ENCODE results near the gene PDE4B.
"Not testable (repeated sequence)": the region's sequence is repeated elsewhere in the genome, so short reads cannot be mapped to it uniquely, and the experiment has no call there.

The PDE4B gene

DNA sequence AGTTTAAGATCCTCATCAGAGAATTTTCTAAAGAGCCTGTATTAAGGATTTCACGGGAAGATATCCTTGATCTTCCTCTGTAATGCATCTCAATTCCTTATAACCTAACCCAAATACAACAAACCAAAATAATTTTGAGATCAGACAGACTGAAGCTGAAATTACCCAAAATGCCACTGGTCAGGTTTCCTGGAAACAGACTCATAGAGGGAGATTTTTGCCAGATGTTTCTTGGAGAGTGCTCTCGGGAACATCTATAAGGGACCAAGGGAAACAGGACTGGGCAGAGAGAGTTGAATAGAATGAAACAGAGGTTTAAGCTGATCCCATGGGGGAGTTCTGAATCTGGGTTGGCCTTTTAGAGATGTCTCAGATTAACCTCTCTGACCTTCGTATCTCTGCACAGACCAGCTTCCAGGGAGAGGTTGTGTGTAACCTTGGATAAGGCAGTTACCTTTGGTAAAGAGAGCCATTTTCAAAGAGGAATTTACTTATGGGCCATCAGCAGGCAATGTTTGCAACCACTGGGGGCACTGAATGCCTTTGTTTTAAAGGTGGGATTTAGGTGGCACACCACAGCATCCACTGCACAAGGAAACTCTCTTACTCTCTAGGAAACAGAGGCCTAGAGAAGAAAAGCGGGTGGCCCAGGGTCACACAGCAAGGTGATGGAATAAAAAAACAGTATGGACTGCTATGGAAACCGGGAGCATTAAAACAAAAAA lies 610.5 kb downstream of the PDE4B start:
- DNase-seq, result peak; percentile 41

DNA sequence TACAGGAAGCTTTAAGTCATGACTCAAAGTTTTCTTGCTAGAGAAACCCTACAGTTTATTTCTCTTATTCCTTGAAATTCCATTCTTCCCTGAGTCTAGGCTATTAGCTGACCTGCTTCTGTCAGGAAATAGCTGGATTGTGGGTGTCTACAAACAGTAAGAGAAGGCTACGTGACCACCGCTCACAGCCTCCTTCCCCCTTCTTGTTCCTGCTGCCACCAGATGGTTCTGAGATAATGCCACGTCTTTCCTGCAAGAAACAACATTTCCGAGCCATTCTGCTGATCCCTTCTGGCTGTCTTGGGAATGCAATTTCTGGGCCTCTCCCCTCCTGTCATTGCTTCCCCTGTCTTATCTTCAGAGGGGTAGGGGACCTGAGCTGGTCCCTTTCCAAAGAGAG lies 612.4 kb downstream of the PDE4B start:
- no peak for DNase-seq

DNA sequence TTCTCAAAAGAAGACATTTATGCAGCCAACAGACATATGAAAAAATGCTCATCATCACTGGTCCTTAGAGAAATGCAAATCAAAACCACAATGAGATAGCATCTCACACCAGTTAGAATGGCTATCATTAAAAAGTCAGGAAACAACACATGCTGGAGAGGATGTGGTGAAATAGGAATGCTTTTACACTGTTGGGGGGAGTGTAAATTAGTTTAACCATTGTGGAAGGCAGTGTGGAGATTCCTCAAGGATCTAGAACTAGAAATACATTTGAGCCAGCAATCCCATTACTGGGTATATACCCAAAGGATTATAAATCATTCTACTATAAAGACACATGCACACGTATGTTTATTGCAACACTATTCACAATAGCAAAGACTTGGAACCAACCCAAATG lies 618.8 kb downstream of the PDE4B start:
- DNase-seq, result not testable (repeated sequence)

DNA sequence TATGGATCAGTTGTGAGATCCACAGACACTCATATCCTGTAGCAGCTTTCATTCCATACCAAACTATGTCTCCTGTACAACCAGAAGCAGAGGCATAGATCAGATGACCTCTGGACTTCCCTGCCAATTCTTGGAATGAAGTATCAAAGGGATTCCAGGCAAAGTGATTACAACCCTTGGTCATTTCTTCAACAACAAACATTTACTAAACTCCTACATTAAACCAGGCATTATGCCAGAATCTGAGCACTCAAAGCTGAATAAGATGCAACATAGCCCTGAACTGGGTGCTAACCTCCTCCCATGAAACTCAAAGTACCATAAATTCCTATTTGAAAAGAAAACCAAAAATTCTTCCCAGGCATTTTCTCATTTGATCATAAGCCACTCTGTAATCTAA lies 620.0 kb downstream of the PDE4B start:
- no peak for DNase-seq

DNA sequence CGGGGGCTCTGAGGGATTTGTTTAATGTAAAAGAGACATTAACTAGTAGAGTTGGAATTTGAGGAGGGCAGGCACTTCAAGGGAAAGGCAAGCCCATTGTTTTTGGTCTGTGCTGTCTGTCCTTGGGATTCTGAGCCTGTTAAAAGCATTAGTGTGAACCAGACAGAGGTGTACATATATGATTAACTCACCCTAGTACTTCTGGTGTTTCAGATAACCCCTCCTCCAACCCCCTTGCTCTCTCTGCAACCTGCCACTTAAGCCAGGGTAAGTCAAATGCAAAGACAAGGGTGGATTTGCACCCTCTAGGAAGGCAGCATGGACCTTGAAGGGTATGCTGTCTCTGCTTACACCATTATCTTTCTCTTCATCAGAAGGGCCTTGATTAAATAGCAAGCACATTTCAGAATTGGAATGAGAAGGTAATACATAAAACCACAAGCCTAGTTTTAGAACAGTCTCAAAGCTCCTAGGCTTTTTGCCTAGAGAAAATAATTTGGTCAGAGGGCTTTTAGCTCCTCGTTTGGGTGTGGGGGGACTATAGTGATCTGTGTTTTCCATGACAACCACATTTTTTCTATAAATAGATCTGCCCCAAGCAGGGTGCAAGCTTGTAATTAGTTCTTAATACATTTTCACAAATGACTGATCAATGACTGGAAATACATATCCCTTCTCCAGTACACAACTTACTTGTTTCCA lies 620.6 kb downstream of the PDE4B start:
- no peak for DNase-seq

DNA sequence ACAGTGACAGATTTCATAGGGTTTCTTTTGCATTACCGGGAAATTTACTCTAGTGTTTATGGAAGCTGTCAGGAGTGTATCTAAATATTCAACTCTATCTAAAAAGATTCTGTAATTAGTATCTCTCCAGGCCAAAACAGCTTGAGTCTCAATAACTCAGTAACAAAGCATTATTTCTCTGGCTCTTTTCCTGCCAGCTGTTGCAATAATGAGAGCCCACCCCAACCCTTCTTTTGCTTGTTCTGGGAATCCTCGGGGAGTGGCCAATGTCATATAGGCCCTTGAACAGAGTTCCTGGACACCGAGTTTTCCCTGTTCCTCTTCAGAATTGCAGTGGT lies 621.1 kb downstream of the PDE4B start:
- no peak for DNase-seq

DNA sequence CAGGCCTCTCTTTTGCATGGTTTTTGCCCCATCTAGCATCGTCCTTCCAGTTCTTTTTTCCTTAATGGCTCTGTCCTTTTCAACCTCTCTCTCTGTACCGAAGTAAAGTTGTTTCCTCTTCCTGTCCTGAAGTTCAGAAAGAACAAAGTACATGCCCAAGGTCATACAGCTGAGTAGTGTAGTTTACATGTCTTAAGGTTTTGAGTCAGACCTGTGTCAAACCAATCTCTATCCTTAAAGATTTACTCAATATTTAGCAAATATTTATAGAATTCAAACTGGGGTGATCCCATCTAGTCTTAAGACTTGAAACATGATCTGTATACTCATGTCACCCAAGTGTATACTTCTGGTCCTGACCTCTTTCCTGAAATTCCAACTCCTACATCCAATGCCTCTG lies 622.6 kb downstream of the PDE4B start:
- no peak for DNase-seq

DNA sequence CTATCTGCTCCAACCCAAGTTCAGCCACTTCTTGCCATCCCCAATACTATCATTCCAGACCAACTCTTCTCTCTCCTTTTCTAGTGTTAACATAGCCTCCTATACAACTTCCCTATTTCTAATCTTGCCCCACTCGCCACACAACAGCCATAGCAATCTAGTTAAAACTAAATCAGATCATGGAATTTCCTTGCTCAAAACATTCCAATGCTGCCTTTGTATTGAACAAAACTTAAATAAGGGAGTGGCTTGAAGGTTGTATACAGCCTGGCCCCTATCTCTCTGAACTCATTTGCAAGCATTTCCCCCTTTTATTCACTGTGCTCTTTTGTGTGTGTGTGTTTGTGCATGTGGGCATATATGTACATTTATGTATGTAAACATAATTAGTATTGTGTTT lies 623.2 kb downstream of the PDE4B start:
- no peak for DNase-seq

DNA sequence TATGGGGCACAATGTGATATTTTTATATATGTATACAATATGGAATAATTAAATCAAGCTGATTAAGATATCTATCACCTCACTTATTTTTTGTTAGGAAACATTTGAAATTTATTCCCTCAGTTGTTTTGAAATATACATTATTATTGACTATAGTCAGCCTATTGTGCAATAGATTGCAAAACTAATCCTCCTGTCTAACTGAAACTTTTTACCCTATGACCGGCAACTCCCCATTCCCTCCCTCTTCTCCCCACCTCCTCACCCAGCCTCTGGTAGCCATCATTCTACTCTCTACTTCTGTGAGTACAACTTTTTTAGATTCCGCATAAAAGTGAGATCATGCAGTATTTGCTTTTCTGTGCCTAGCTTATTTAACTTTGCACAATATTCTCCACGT lies 623.6 kb downstream of the PDE4B start:
- no peak for DNase-seq

DNA sequence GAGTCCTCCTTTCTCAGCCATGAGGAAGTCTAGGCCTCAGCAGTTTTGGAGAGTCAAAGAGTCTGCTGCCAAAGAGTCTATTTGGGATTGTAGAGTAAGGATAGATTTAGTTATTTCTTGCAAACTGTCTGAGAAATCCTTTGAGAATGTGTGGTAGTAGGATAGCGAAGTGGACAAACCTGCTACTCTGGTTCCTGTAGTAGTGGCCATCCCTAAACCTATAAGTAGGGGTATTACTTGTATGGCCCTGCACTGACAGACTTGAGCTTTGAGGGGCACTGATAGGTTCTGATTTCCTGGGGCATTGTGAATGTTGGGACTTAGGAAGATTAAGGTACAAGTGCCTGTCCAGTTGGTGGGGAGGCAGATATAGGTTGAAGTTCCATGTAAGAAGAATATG lies 625.3 kb downstream of the PDE4B start:
- no peak for DNase-seq

DNA sequence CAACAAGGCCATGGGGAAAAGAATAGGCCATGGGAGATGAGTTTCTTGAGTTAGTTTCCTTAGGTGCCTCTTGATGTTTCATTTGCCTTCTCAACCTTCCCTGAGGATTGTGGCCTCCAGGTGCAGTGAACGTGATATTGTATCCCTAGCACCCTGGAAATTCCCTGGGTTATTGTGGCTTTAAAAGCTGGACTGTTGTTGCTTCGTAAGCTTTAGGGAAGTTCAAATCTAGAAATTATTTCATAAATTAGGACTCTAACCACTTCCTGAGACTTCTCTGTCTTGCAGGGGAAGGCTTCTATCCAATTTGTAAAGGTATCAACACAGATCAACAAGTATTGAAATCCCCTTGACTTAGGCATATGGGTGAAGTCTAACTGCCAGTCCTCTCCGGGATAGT lies 627.5 kb downstream of the PDE4B start:
- not testable (repeated sequence) for DNase-seq

DNA sequence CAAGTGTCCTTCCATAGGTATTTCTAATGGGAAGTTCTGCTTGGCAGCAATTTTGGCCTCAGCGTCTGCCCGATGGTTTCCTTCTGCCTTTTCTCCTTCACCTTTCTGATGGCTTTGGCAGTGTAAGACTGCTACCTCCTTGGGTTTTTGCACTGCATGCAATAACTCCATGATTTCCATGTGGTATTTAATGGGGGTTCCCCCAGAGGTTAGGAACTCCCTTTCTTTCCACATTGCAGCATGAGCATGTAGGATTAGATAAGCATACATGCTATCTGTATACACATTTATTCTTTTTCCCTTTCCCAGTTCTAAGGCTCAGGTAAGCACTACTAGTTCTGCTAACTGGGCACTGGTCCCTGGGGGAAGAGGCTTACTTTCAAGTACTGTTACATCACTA lies 628.2 kb downstream of the PDE4B start:
- DNase-seq, result not testable (repeated sequence)

DNA sequence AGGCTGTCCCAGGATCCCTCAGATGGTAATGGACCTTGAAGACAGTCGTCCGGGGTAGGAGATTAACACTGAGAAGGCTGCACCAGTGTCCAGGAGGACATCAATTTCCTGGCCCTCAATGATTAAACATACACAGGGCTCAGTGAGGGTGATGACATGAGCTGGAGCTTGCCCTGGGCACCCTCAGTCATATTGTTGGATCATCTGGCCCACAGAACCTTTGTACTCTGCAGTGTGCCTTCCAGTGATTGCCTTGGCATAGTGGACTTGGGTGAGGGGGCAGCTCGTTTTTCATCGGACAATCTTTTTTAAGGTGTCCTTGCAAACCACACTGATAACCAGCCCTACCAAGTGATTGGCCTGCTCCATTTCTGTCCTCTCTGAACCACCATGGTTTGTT lies 630.1 kb downstream of the PDE4B start:
- no peak for DNase-seq

All from eye (tissue), 1 donor.